Body of pancreas (tissue), 4 donors: Measurements from ENCODE around the gene STT3A. TPM values are rescaled to one million over a fixed set of nuclear protein-coding genes. Genes with fewer than 3 reads are reported as not detected.

Experiments
- ATAC-seq: fragments of 150-250 bp; one replicate; pipeline ENCODE4 v1.9.1; 2016
- DNase-seq, 4 donors: peaks; one replicate each; pipeline ENCODE4 v3.0.0-alpha.2; 2019
- H3K27ac ChIP-seq, 4 donors: fragments of 200-600 bp; sonication (generic); 1 replicate in 3 of 4; 2 replicates in 1 of 4; pipeline versions ENCODE4 v1.5.1 to v1.6.1; 2016 to 2019; ENCODE audit warnings: mild to moderate bottlenecking in 1 of 4, mixed read lengths in 1 of 4, moderate library complexity in 1 of 4
- H3K27me3 ChIP-seq, 2 donors: fragments of 200-600 bp; sonication (generic); one replicate each; pipeline ENCODE4 v1.6.0; 2016; ENCODE audit warnings: mild to moderate bottlenecking in 1 of 2
- H3K36me3 ChIP-seq, 2 donors: fragments of 200-600 bp; sonication (generic); replicated peaks in 1 of 2; 2 replicates each; pipeline ENCODE4 v1.5.1; 2016; ENCODE audit warnings: low read depth in 2 of 2; ENCODE audit not compliant: insufficient read depth in 1 of 2
- H3K4me1 ChIP-seq: fragments of 200-600 bp; sonication (generic); one replicate; pipeline ENCODE4 v1.6.0; 2016
- H3K4me3 ChIP-seq, 2 donors: fragments of 200-600 bp; sonication (generic); 1 replicate in 1 of 2; 2 replicates in 1 of 2; pipeline ENCODE4 v1.5.1; 2016 to 2019
- H3K9me3 ChIP-seq, 3 donors: fragments of 200-600 bp; sonication (generic); 1 replicate in 2 of 3; 2 replicates in 1 of 3; pipeline ENCODE4 v1.5.1; 2016
- POLR2A ChIP-seq, 3 donors: fragments of 450-650 bp; IDR thresholded peaks; one replicate each; pipeline ENCODE4 v1.6.1; 2016; ENCODE audit warnings: antibody characterized with exemption in 3 of 3, mild to moderate bottlenecking in 2 of 3
- WGBS, 2 donors: methylation state at CpG; one replicate each; pipeline ENCODE4 v1.1.5; 2017; 5-methylcytosine and 5-hydroxymethylcytosine counted together
- intact Hi-C: fragments of 100-400 bp; cut with DNase I; formaldehyde crosslinking; loops from one replicate; pipeline ENCODE4 v1.15.1; 2023
- total RNA-seq, 2 donors: library from RNA; depleted of rRNA; stranded (reverse); fragments of >200 nt; gene quantifications; one replicate each; pipeline ENCODE4 v1.1.0, GENCODE V29; 2016
- TF ChIP-seq, protein P1 (sequence below), 7 experiments: fragments of 450-650 bp in 4 of 7; fragments of 200-600 bp in 3 of 7; sonication (generic) in 3 of 7; IDR thresholded peaks; one replicate each; pipeline ENCODE4 v1.5.1; 2016 to 2019; ENCODE audit warnings: antibody characterized with exemption in 7 of 7

Gene STT3A
- total RNA-seq, 2 donors from 2014 or later = 22.1 to 70.3 TPM

DNA sequence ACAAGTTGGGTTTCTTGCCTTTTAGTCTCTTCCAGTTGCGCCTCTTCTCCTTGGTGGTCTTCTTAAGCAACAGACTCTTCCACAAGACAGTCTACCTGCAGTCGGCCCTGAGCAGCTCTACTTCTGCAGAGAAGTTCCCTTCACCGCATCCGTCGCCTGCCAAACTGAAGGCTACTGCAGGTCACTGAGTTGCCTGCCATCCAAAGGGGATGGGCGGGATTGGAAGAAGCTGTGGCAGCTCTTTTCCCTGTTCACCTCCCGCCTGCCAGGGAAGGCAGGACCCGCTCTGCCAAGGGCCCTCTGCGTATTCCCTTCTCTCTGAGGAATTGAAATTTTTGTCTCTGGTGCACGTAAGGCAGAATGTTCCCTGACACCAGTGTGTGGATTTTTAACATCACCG lies 9.2 kb upstream of the STT3A start:
- intact Hi-C loops = no loop called here
- WGBS, 2 donors = 90 to 91% methylated on average over 11 of the region's 11 CpGs
- Histone ChIP-seq H3K27me3 (no peaks in the 10 kb centered on the region), H3K27ac (no peak overlapping the region), H3K36me3 (peaks cover 21 to 40% of the 10 kb centered on the region in 2 donors), H3K4me1 (no peaks in the 10 kb centered on the region), H3K9me3 (no peaks in the 10 kb centered on the region), H3K4me3 (no peak overlapping the region)
- no peak for DNase-seq
- TF ChIP-seq, protein P1, sequence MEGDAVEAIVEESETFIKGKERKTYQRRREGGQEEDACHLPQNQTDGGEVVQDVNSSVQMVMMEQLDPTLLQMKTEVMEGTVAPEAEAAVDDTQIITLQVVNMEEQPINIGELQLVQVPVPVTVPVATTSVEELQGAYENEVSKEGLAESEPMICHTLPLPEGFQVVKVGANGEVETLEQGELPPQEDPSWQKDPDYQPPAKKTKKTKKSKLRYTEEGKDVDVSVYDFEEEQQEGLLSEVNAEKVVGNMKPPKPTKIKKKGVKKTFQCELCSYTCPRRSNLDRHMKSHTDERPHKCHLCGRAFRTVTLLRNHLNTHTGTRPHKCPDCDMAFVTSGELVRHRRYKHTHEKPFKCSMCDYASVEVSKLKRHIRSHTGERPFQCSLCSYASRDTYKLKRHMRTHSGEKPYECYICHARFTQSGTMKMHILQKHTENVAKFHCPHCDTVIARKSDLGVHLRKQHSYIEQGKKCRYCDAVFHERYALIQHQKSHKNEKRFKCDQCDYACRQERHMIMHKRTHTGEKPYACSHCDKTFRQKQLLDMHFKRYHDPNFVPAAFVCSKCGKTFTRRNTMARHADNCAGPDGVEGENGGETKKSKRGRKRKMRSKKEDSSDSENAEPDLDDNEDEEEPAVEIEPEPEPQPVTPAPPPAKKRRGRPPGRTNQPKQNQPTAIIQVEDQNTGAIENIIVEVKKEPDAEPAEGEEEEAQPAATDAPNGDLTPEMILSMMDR (IDR thresholded peaks at IDR 0.05) = no peak
- TF ChIP-seq POLR2A (IDR thresholded peaks at IDR 0.05) = no peak
- ATAC-seq = no peak

DNA sequence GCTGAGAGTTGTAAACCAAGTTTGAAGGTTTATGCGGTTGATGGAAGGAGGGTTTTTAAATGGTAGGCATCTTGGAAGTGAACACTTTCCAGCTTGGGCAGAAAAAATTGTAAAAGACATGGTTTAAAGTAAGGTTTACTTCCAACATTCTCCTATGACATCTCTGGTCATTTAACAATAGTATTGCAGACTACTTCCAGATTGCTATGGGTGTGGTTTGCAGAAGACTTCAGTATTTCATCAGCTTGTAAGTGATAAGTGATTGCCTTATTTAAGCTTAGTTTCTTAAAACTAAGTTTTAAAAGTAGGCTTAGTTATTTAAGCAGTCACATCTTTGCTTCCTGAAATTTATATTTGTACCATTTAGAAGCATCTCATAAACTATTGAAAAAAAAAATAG lies 7.2 kb upstream of the STT3A start:
- Histone ChIP-seq H3K4me3 (no peak overlapping the region), H3K27me3 (no peaks in the 10 kb centered on the region), H3K4me1 (no peaks in the 10 kb centered on the region), H3K27ac (no peak overlapping the region), H3K9me3 (no peaks in the 10 kb centered on the region), H3K36me3 (peaks cover 15 to 22% of the 10 kb centered on the region in 2 donors)
- ATAC-seq (no peak), DNase-seq (no peak)
- TF ChIP-seq, protein P1 (IDR thresholded peaks at IDR 0.05) = no peak
- TF ChIP-seq POLR2A (IDR thresholded peaks at IDR 0.05) = no peak
- intact Hi-C loops = no loop called here
- 95 to 100% methylated on average over 1 of the region's 1 CpG for WGBS, 2 donors

DNA sequence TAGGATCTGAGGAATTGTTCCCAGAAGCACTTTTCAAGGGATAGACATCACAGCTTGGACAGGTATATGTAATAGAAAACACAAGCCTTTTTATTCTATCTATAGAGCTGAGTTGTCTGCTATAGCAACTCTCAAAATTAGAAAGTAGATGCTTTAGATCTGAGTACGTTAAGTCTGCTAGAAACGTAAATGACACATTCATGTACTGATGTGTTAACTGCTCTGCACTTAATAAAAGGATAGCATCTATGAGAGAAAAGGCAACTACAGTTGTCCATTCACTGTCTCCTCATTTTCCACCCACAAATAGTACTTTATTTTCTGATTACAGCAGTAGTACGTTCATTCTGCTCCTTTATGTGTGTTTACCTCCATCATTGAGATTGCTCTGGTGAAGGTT lies 6.0 kb upstream of the STT3A start:
- ATAC-seq (no peak), DNase-seq (no peak)
- no peak overlapping the region for H3K4me3 ChIP-seq
- WGBS, 2 donors = 73 to 87% methylated on average over 3 of the region's 3 CpGs
- H3K27ac ChIP-seq = no peak overlapping the region
- peaks cover 10 to 16% of the 10 kb centered on the region in 2 donors for H3K36me3 ChIP-seq
- TF ChIP-seq, protein P1 (IDR thresholded peaks at IDR 0.05) = no peak
- TF ChIP-seq POLR2A (IDR thresholded peaks at IDR 0.05) = no peak
- intact Hi-C loops = no loop called here
- H3K27me3 ChIP-seq = no peaks in the 10 kb centered on the region
- H3K4me1 ChIP-seq = peaks cover 7% of the 10 kb centered on the region
- no peaks in the 10 kb centered on the region for H3K9me3 ChIP-seq

DNA sequence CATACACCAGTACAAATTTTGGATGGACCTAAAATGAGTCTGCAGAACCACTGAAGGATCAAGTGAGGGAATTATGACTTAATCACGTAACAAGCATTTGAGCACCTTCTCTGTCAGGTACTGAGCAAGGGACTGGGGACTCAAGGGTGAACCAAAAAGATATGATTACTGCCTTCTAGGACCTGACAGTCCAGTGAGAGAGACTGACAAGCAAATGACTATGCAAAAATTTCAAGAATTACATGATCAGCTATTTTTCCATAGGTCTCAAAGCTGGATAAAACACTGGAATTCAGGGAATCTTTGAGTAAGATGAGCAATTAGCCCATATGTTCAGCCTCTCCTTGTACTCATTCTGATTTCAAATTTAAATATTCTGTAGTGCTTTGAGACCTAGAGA lies 5.2 kb upstream of the STT3A start:
- no peaks in the 10 kb centered on the region for H3K9me3 ChIP-seq
- TF ChIP-seq, protein P1 (IDR thresholded peaks at IDR 0.05) = no peak
- no peak for TF ChIP-seq POLR2A (IDR thresholded peaks at IDR 0.05)
- 92 to 96% methylated on average over 1 of the region's 1 CpG for WGBS, 2 donors
- H3K4me3 ChIP-seq = no peak overlapping the region
- ATAC-seq (no peak), DNase-seq (no peak)
- H3K36me3 ChIP-seq = peaks cover 9 to 11% of the 10 kb centered on the region in 2 donors
- no peak overlapping the region for H3K27ac ChIP-seq
- H3K4me1 ChIP-seq = peaks cover 8% of the 10 kb centered on the region
- intact Hi-C loops = no loop called here
- no peaks in the 10 kb centered on the region for H3K27me3 ChIP-seq

DNA sequence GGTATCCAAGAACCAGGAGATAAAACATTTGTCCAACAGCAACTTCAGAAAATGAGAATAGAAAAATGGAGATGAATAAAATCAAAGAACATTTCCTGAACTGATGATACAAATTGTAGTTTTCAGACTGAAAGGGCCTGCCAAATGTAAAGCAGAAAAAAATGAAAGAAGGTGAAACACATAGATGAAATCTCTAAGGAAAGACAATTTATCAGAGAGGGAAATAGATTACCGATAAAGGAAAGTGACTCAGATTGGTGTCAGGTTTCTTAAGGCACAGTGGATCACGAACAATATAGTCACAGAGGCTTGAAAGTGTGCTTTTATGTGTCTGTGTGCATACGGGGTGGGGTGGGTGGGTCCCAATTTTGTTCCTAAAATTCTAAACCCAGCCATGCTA lies 4.1 kb upstream of the STT3A start:
- no peak for DNase-seq
- no peaks in the 10 kb centered on the region for H3K9me3 ChIP-seq
- WGBS, 2 donors = 23 to 31% methylated on average over 3 of the region's 3 CpGs
- TF ChIP-seq, protein P1 (IDR thresholded peaks at IDR 0.05) = no peak
- TF ChIP-seq POLR2A (IDR thresholded peaks at IDR 0.05) = no peak
- peaks cover 2 to 4% of the 10 kb centered on the region in 2 donors for H3K36me3 ChIP-seq
- no peak for ATAC-seq
- H3K4me3 ChIP-seq = no peak overlapping the region
- H3K4me1 ChIP-seq = peaks cover 11% of the 10 kb centered on the region
- intact Hi-C loops = no loop called here
- H3K27me3 ChIP-seq = no peaks in the 10 kb centered on the region
- no peak overlapping the region for H3K27ac ChIP-seq
